Central memory CD8-positive, alpha-beta T cell (primary cell): ENCODE measurements around the gene GSK3B.

Experiments used
- ATAC-seq: fragments of 150-1000 bp; cut with Tn5 transposase; replicated peaks from 2 replicates; pipeline ENCODE4 v1.10.0; 2022; ENCODE audit warnings: mild to moderate bottlenecking, moderate FRiP score, moderate number of reproducible peaks; ENCODE audit not compliant: poor library complexity, severe bottlenecking; ENCODE audit errors: extremely low read depth
- DNase-seq, 2 donors: peaks; one replicate each; pipeline ENCODE4 v3.0.0; 2021; ENCODE audit warnings: low spot score in 2 of 2
- H3K27ac Mint-ChIP-seq: one replicate; pipeline ENCODE4 v1.8.0; 2022; ENCODE audit warnings: low read depth, mild to moderate bottlenecking, moderate library complexity, mixed read lengths
- H3K27me3 Mint-ChIP-seq: one replicate; pipeline ENCODE4 v1.8.0; 2022; ENCODE audit warnings: mixed read lengths
- H3K36me3 Mint-ChIP-seq: one replicate; pipeline ENCODE4 v1.8.0; 2022; ENCODE audit warnings: mild to moderate bottlenecking, moderate library complexity, mixed read lengths; ENCODE audit not compliant: insufficient read depth
- H3K4me1 Mint-ChIP-seq: one replicate; pipeline ENCODE4 v1.8.0; 2022; ENCODE audit warnings: mixed read lengths
- H3K4me3 Mint-ChIP-seq: one replicate; pipeline ENCODE4 v1.8.0; 2022; ENCODE audit warnings: mild to moderate bottlenecking, moderate library complexity, mixed read lengths
- H3K9me3 Mint-ChIP-seq: one replicate; pipeline ENCODE4 v1.8.0; 2022; ENCODE audit warnings: mixed read lengths

The GSK3B gene

DNA sequence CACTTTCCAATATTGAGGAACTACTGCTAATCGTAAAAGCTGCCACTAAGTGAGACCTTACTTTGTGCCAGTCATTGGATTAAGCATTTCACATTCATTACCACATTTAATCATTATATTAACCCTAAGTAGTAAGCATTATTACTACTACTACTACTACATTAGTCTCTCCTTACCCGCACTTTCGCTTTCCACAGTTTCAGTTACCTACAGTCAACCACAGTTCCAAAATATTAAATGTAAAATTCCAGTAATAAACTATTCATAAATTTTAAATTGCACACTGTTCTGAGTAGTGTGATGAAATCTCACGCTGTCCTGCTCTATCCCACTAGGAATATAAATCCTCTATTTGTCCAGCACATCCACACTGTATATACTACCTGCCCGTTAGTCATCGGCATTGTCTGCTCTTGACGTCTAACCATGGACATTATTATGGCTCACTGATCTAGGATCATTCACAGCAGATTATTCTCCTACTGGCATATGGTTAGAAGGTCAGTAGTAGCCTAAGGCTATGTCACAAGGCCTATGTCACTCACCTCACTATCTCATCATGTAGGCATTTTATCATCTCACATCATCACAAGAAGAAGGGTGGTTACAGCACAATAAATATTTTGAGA, 121.1 kb downstream of the GSK3B start:
- no peak overlapping the region for H3K27ac Mint-ChIP-seq
- no peaks in the 10 kb centered on the region for H3K27me3 Mint-ChIP-seq
- no peak overlapping the region for H3K4me3 Mint-ChIP-seq
- no peaks in the 10 kb centered on the region for H3K9me3 Mint-ChIP-seq
- H3K36me3 Mint-ChIP-seq: peaks cover under 1% of the 10 kb centered on the region
- ATAC-seq (no peak), DNase-seq (no peak)
- H3K4me1 Mint-ChIP-seq: peaks cover 54% of the 10 kb centered on the region

DNA sequence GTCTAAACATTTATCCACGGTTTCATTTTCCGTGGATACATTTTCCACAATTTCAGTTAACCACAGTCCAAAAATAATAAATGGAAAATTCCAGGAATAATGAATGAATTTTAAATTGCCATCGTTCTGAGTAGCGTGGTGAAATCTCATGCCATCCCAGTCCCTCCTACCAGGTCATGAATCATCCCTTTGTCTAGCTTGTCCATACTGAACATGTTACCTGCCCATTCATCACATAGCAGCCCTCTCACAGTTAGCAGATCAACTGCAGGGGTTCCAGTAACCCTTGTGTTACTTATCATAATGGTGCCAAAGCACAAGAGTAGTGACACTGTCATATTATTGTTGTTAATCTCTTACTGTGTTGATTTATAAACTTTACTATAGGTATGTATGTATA, 124.5 kb downstream of the GSK3B start:
- no peaks in the 10 kb centered on the region for H3K27me3 Mint-ChIP-seq
- no peaks in the 10 kb centered on the region for H3K9me3 Mint-ChIP-seq
- peaks cover 46% of the 10 kb centered on the region for H3K4me1 Mint-ChIP-seq
- DNase-seq (no peak), ATAC-seq (no peak)
- H3K36me3 Mint-ChIP-seq: no peaks in the 10 kb centered on the region
- H3K27ac Mint-ChIP-seq: no peak overlapping the region
- H3K4me3 Mint-ChIP-seq: no peak overlapping the region

- no peaks in the 10 kb centered on the region for H3K36me3 Mint-ChIP-seq
- no peak overlapping the region for H3K4me3 Mint-ChIP-seq
- DNase-seq (no peak), ATAC-seq (no peak)
- H3K9me3 Mint-ChIP-seq: no peaks in the 10 kb centered on the region
- H3K4me1 Mint-ChIP-seq: peaks cover 53% of the 10 kb centered on the region
- no peak overlapping the region for H3K27ac Mint-ChIP-seq
- no peaks in the 10 kb centered on the region for H3K27me3 Mint-ChIP-seq
Observed at GRCh38 chr3:119967353-119968006, 126.8 kb downstream of the GSK3B start.

DNA sequence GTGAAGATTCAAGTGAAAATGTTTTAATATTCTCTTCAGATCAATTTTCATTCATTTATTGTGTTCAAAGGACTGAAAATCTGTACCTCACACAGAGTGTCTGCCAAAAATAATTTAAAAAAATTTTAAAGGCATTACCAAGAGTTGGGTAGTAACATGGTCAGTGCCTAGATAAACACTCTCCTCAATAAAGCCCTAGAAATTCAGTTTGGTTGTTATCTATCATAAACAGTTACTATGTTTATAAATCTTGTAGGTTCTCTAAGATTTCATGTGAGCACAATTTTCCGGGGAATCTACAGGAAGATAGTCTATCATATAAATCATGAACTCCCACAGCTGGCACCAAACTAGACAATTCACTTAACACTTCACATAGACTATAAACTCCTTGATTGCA, 128.6 kb downstream of the GSK3B start:
- H3K27me3 Mint-ChIP-seq: no peaks in the 10 kb centered on the region
- DNase-seq: no peak
- H3K27ac Mint-ChIP-seq: no peak overlapping the region
- H3K4me3 Mint-ChIP-seq: no peak overlapping the region
- ATAC-seq: no peak
- peaks cover 60% of the 10 kb centered on the region for H3K4me1 Mint-ChIP-seq
- H3K9me3 Mint-ChIP-seq: no peaks in the 10 kb centered on the region
- peaks cover 1% of the 10 kb centered on the region for H3K36me3 Mint-ChIP-seq

DNA sequence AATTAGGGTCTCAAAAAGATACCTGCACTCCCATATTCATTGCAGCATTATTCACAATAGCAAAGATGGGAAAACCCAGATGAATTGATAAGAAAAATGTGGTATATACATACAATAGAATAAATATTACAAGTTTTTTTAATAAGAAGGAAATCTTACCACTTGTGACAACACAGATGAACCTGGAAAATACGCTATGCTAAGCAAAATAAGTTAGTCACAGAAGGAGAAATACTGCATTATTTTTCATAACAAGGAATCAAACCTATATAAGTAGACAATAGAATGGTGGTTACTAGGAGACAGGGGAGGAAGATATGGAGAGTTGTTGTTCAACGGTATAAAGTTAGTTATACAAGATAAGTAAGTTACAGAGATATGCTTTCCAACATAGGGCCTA, 130.0 kb downstream of the GSK3B start:
- no peak overlapping the region for H3K27ac Mint-ChIP-seq

DNA sequence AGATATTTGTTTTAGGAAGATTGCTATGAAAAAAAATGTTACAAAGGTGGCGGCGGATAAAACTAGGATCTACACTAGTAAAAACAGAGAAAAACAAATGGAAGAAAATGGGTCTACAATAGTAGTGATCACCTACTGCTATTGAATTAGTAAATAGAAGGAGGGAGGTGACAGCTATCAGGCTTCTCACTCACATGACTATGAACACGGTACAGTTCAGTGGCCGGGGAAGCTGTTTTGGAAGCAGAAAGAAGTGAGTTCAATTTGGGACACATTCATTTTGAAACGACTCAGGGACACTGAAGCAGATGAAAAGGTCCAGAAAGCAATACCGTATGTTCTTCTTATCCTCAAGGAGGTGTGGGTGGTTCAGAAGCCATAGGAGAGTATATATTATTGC, 138.3 kb downstream of the GSK3B start:
- peaks cover 53% of the 10 kb centered on the region for H3K4me1 Mint-ChIP-seq
- no peak overlapping the region for H3K4me3 Mint-ChIP-seq
- ATAC-seq (no peak), DNase-seq (no peak)
- H3K9me3 Mint-ChIP-seq: no peaks in the 10 kb centered on the region
- no peaks in the 10 kb centered on the region for H3K36me3 Mint-ChIP-seq
- no peak overlapping the region for H3K27ac Mint-ChIP-seq
- H3K27me3 Mint-ChIP-seq: no peaks in the 10 kb centered on the region

More for the DNA sequence above, 130.0 kb downstream of the GSK3B start:
- no peak for ATAC-seq
- H3K27me3 Mint-ChIP-seq: no peaks in the 10 kb centered on the region
- H3K4me1 Mint-ChIP-seq: peaks cover 52% of the 10 kb centered on the region
- DNase-seq: no peak
- no peak overlapping the region for H3K4me3 Mint-ChIP-seq
- H3K9me3 Mint-ChIP-seq: no peaks in the 10 kb centered on the region
- H3K36me3 Mint-ChIP-seq: peaks cover 1% of the 10 kb centered on the region

DNA sequence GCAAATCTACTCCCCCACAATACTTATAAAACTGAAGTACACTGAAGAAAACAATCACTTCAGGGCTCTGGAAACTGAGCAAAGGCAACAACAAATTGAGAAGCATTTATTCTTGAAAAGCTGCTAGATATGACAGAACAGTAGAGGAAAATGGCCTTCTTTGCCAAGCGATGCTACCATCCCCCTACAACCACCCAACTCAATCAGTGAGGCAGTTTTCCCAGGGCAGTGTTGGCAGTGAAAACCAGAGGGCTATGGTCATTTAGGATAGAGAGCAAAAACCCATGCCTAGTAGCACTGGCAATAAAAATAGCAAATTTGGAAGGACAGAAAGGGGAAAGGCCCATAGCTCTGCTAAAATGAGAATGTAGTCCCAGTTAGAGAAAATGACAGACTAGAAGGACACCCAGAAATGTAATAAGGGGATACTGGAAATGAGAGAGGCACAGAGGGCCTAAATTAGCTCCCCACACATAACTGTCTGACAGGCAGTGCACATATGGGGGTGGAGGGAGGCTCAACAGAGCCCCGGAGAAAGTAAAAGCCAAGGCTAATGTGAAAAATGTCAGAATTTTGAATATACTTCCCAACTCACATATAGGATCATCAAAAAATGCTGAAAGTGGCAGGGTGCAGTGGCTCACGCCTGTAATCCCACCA, 143.5 kb downstream of the GSK3B start:
- no peak overlapping the region for H3K27ac Mint-ChIP-seq
- DNase-seq: no peak
- H3K36me3 Mint-ChIP-seq: peaks cover 6% of the 10 kb centered on the region
- ATAC-seq: no peak
- H3K4me1 Mint-ChIP-seq: peaks cover 49% of the 10 kb centered on the region
- no peaks in the 10 kb centered on the region for H3K27me3 Mint-ChIP-seq
- no peak overlapping the region for H3K4me3 Mint-ChIP-seq
- no peaks in the 10 kb centered on the region for H3K9me3 Mint-ChIP-seq

DNA sequence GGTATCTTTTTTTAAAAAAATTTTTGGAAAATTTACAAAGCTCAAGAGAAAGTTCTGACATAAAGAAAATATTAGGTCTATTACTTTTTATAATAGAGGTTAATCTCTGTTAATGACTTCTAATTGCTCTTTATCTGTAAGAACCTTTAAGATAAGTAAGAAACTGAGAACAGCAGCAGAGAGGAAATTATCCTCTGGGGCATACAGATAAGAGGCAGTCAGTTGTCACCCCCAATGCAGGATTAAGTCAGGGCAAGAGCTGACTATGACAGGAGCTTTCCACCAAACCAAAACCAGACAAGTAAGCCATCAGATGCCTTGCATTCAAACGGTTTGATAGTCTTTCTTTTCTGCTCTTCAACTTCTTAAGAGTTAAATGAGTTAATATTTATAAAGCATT, 149.0 kb downstream of the GSK3B start:
- Mint-ChIP-seq H3K9me3 (no peaks in the 10 kb centered on the region), H3K4me3 (no peak overlapping the region), H3K4me1 (peaks cover 40% of the 10 kb centered on the region), H3K27me3 (no peaks in the 10 kb centered on the region), H3K36me3 (peaks cover 11% of the 10 kb centered on the region), H3K27ac (no peak overlapping the region)
- ATAC-seq (no peak), DNase-seq (no peak)

DNA sequence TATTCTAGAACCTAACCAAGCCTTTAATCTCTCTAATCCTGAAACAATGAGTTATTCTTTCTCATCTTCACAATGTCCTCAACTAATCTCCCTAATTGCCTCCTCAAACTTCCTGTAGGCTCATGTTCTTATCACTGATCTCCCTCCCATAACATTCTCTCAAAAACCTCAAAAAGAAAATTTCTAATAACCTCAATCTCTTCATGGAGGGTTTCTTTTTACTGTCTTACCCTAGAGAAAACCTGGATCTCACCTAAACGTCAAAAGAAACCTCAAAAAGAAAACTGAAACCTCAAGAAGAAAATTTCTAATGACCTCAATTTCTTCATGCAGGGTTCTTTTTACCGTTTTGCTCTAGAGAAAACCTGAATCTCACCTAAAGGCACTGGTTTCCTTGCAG, 150.2 kb downstream of the GSK3B start:
- H3K27ac Mint-ChIP-seq: peak overlapping the region; percentile 65

DNA sequence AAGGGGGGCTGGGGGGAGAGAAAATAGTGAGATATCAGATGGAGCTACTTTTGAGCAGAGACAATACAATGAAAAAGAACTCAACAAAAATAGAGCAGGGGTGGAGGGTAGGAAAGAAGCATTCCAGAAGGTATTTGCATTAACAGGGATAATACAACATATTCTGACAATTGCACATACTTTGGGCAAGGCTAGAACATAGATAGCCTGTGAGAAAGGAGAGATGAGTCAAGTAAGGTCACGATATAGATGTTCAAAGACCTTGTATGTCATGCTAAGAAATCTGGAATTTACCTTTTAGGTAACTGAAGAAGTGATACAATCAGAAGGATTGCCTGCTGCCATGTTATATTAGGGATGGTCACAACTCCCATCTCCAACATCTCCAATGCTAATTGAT, 155.2 kb downstream of the GSK3B start:
- Mint-ChIP-seq H3K4me3 (no peak overlapping the region), H3K4me1 (peaks cover 49% of the 10 kb centered on the region), H3K9me3 (no peaks in the 10 kb centered on the region), H3K27me3 (no peaks in the 10 kb centered on the region), H3K27ac (no peak overlapping the region), H3K36me3 (peaks cover 4% of the 10 kb centered on the region)
- no peak for ATAC-seq
- no peak for DNase-seq

More for the DNA sequence above, 150.2 kb downstream of the GSK3B start:
- DNase-seq: no peak
- ATAC-seq: no peak
- Mint-ChIP-seq H3K4me3 (no peak overlapping the region), H3K9me3 (no peaks in the 10 kb centered on the region), H3K36me3 (peaks cover 12% of the 10 kb centered on the region), H3K27me3 (no peaks in the 10 kb centered on the region), H3K4me1 (peaks cover 35% of the 10 kb centered on the region)

DNA sequence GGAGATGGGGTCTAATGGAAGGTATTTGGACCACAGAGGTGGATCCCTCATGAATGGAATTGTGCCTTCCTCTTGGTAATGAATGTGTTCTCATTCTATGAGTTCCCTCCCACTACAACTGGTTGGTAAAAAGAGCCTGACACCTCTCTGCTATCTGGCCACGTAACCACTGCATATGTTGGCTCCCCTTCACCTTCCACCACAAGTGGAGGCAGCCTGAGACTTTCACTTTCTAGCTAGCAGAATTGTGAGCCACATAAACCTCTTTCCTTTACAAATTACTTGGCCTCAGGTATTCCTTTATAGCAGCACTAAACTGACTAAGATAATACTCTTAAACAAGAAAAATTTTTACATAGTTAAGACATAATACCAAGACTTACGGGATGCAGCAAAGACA, 157.0 kb downstream of the GSK3B start:
- ATAC-seq (peak; percentile 99), DNase-seq (peak in 1 of 2 donors; percentile 32)
- Mint-ChIP-seq H3K36me3 (peaks cover 3% of the 10 kb centered on the region), H3K4me3 (peak overlapping the region; percentile 24), H3K27ac (peak overlapping the region; percentile 42), H3K9me3 (no peaks in the 10 kb centered on the region), H3K4me1 (peaks cover 49% of the 10 kb centered on the region), H3K27me3 (no peaks in the 10 kb centered on the region)

GRCh38 chr3:119934249-119934648, 160.0 kb downstream of the GSK3B start:
- H3K4me3 Mint-ChIP-seq: no peak overlapping the region
- H3K4me1 Mint-ChIP-seq: peaks cover 52% of the 10 kb centered on the region
- peaks cover 1% of the 10 kb centered on the region for H3K36me3 Mint-ChIP-seq
- no peak for ATAC-seq
- no peak for DNase-seq
- H3K9me3 Mint-ChIP-seq: no peaks in the 10 kb centered on the region
- H3K27me3 Mint-ChIP-seq: no peaks in the 10 kb centered on the region
- H3K27ac Mint-ChIP-seq: no peak overlapping the region

DNA sequence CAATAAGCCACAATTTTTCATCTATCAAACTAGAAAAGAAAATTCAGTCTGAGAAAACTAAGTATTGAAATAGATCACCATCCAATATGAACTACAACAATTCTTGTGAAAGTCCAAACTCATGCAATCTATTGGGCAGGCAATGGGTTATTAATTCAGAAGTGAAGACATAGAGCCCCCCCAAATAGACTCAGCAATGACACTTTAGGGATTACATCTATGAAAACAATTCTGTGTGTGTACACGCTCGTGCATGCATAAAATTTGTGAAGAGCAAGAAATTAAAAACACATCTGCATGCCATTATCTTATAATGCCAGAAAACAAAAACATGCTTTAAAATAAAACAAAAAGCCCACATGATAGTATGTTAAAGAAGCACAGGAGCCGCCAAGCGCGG, 161.0 kb downstream of the GSK3B start:
- Mint-ChIP-seq H3K9me3 (no peaks in the 10 kb centered on the region), H3K27ac (no peak overlapping the region), H3K4me1 (peaks cover 46% of the 10 kb centered on the region), H3K36me3 (peaks cover 1% of the 10 kb centered on the region), H3K4me3 (no peak overlapping the region), H3K27me3 (no peaks in the 10 kb centered on the region)
- DNase-seq (no peak), ATAC-seq (no peak)
